ENCODE results near the gene ABCA13. TPM values are rescaled to one million over a fixed set of nuclear protein-coding genes. Genes with fewer than 3 reads are reported as not detected.

The ABCA13 gene
- polyA plus RNA-seq, 1 experiment = 0.05 TPM

- Histone ChIP-seq H3K4me3 (ENCODE audit: low read depth, low read length) (no peak overlapping the region), H3K27me3 (ENCODE audit: control insufficient read depth, insufficient read depth, low read length) (peaks cover 6% of the 10 kb centered on the region), H3K27ac (ENCODE audit: low read depth, low read length) (no peak overlapping the region), H3K9me3 (ENCODE audit: control insufficient read depth, insufficient read depth, low read length) (no peaks in the 10 kb centered on the region; the same call in 1 of the 2 replicates)
- DNase-seq (ENCODE audit: low read depth, low spot score) = no peak
- ChIA-PET CTCF (interaction anchor here (1.2 kb wide), 1 partner anchor 173 kb away, joined by 3 read pairs; no protein-coding TSS in a partner anchor), POLR2A (no interaction called here)
- no peak for TF ChIP-seq CTCF (IDR thresholded peaks at IDR 0.05; ENCODE audit: low read depth, low read length)
Observed at GRCh38 chr7:48161407-48162125, 9.7 kb upstream of the ABCA13 start.

- POLR2A ChIA-PET = no interaction called here
- no peak for TF ChIP-seq CTCF (IDR thresholded peaks at IDR 0.05; ENCODE audit: low read depth, low read length)
- no peaks in the 10 kb centered on the region; the same call in 1 of the 2 replicates for H3K9me3 ChIP-seq (ENCODE audit: control insufficient read depth, insufficient read depth, low read length)
- no peak overlapping the region for H3K27ac ChIP-seq (ENCODE audit: low read depth, low read length)
- DNase-seq (ENCODE audit: low read depth, low spot score) = no peak
- peaks cover 6% of the 10 kb centered on the region for H3K27me3 ChIP-seq (ENCODE audit: control insufficient read depth, insufficient read depth, low read length)
- CTCF ChIA-PET = interaction anchor here (1.6 to 1.8 kb wide), 2 partner anchors 9 to 10 kb away, joined by 3 to 6 read pairs; no protein-coding TSS in a partner anchor
- no peak overlapping the region for H3K4me3 ChIP-seq (ENCODE audit: low read depth, low read length)
Observed at GRCh38 chr7:48165157-48165556, 6.1 kb upstream of the ABCA13 start.

GRCh38 chr7:48168159-48168558, 3.1 kb upstream of the ABCA13 start:
- Histone ChIP-seq H3K27ac (ENCODE audit: low read depth, low read length) (no peak overlapping the region), H3K27me3 (ENCODE audit: control insufficient read depth, insufficient read depth, low read length) (peaks cover 5% of the 10 kb centered on the region), H3K9me3 (ENCODE audit: control insufficient read depth, insufficient read depth, low read length) (no peaks in the 10 kb centered on the region; the same call in 1 of the 2 replicates), H3K4me3 (ENCODE audit: low read depth, low read length) (no peak overlapping the region)
- POLR2A ChIA-PET = no interaction called here
- no peak for DNase-seq (ENCODE audit: low read depth, low spot score)
- CTCF ChIA-PET = no interaction called here
- TF ChIP-seq CTCF (IDR thresholded peaks at IDR 0.05; ENCODE audit: low read depth, low read length) = peak; percentile 10; the same call in 1 of the 2 replicates

GRCh38 chr7:48170506-48170905, 752 bp upstream of the ABCA13 start:
- H3K27ac ChIP-seq (ENCODE audit: low read depth, low read length) = no peak overlapping the region
- no peak overlapping the region for H3K4me3 ChIP-seq (ENCODE audit: low read depth, low read length)
- DNase-seq (ENCODE audit: low read depth, low spot score) = no peak
- ChIA-PET CTCF (no interaction called here), POLR2A (no interaction called here)
- no peak for TF ChIP-seq CTCF (IDR thresholded peaks at IDR 0.05; ENCODE audit: low read depth, low read length)
- no peaks in the 10 kb centered on the region for H3K9me3 ChIP-seq (ENCODE audit: control insufficient read depth, insufficient read depth, low read length)
- H3K27me3 ChIP-seq (ENCODE audit: control insufficient read depth, insufficient read depth, low read length) = no peaks in the 10 kb centered on the region

- POLR2A ChIA-PET = no interaction called here
- no peak for TF ChIP-seq CTCF (IDR thresholded peaks at IDR 0.05; ENCODE audit: low read depth, low read length)
- CTCF ChIA-PET = interaction anchor here (0.6 to 5.4 kb wide), 4 partner anchors 19 to 684 kb away, joined by 3 to 20 read pairs (median 3); no protein-coding TSS in a partner anchor
- Histone ChIP-seq H3K27me3 (ENCODE audit: control insufficient read depth, insufficient read depth, low read length) (no peaks in the 10 kb centered on the region), H3K4me3 (ENCODE audit: low read depth, low read length) (no peak overlapping the region), H3K9me3 (ENCODE audit: control insufficient read depth, insufficient read depth, low read length) (no peaks in the 10 kb centered on the region), H3K27ac (ENCODE audit: low read depth, low read length) (no peak overlapping the region)
- no peak for DNase-seq (ENCODE audit: low read depth, low spot score)
Observed at GRCh38 chr7:48173313-48173712, 2.1 kb downstream of the ABCA13 start.
